ENCODE measurements around the gene DIAPH3.

Gene DIAPH3

GRCh38 chr13:59666504-59666903 is 497.2 kb downstream of the DIAPH3 start:
- FAIRE-seq = no peak

- no peak for FAIRE-seq
Measured at GRCh38 chr13:59665732-59666131, 498.0 kb downstream of the DIAPH3 start.

- no peak for FAIRE-seq
Measured at GRCh38 chr13:59665184-59665583, 498.5 kb downstream of the DIAPH3 start.

GRCh38 chr13:59664586-59664985 is 499.1 kb downstream of the DIAPH3 start:
- no peak for FAIRE-seq

GRCh38 chr13:59663707-59664106 is 500.0 kb downstream of the DIAPH3 start:
- FAIRE-seq = no peak

- FAIRE-seq = no peak
Measured at GRCh38 chr13:59660582-59660981, 503.1 kb downstream of the DIAPH3 start.

GRCh38 chr13:59659981-59660380 is 503.7 kb downstream of the DIAPH3 start:
- FAIRE-seq = no peak

GRCh38 chr13:59658738-59659330 is 504.9 kb downstream of the DIAPH3 start:
- FAIRE-seq = no peak

- FAIRE-seq = no peak
Measured at GRCh38 chr13:59658027-59658737, 505.5 kb downstream of the DIAPH3 start.

GRCh38 chr13:59653916-59654315 is 509.8 kb downstream of the DIAPH3 start:
- FAIRE-seq = no peak

GRCh38 chr13:59651479-59651878 is 512.2 kb downstream of the DIAPH3 start:
- no peak for FAIRE-seq

GRCh38 chr13:59643906-59644626 is 519.7 kb downstream of the DIAPH3 start:
- FAIRE-seq = no peak

- no peak for FAIRE-seq
Measured at GRCh38 chr13:59643364-59643841, 520.3 kb downstream of the DIAPH3 start.

- no peak for FAIRE-seq
Measured at GRCh38 chr13:59641817-59642216, 521.9 kb downstream of the DIAPH3 start.

GRCh38 chr13:59641261-59641660 is 522.5 kb downstream of the DIAPH3 start:
- FAIRE-seq = no peak

GRCh38 chr13:59638404-59638803 is 525.3 kb downstream of the DIAPH3 start:
- FAIRE-seq = no peak

- no peak for FAIRE-seq
Measured at GRCh38 chr13:59635589-59635988, 528.1 kb downstream of the DIAPH3 start.

- no peak for FAIRE-seq
Measured at GRCh38 chr13:59633290-59633689, 530.4 kb downstream of the DIAPH3 start.

- FAIRE-seq = no peak
Measured at GRCh38 chr13:59631271-59631670, 532.5 kb downstream of the DIAPH3 start.

- FAIRE-seq = no peak
Measured at GRCh38 chr13:59625111-59625510, 538.6 kb downstream of the DIAPH3 start.

- no peak for FAIRE-seq
Measured at GRCh38 chr13:59623206-59623915, 540.4 kb downstream of the DIAPH3 start.

- FAIRE-seq = no peak
Measured at GRCh38 chr13:59621773-59622172, 542.0 kb downstream of the DIAPH3 start.
